GM23248 (cell line): ENCODE measurements around the gene LCN9.

Source experiments
- EZH2 ChIP-seq: fragments of 200-600 bp; sonication (generic); IDR thresholded peaks from 2 replicates; pipeline ENCODE4 v1.6.1; 2018; ENCODE audit warnings: antibody characterized with exemption, mild to moderate bottlenecking; ENCODE audit not compliant: insufficient read depth, poor library complexity, severe bottlenecking
- EZH2phosphoT487 ChIP-seq: fragments of 200-600 bp; sonication (generic); IDR thresholded peaks from 2 replicates; pipeline ENCODE4 v1.6.1; 2018; ENCODE audit warnings: antibody characterized with exemption, moderate library complexity, mild to moderate bottlenecking, low read depth; ENCODE audit not compliant: insufficient read depth

DNA sequence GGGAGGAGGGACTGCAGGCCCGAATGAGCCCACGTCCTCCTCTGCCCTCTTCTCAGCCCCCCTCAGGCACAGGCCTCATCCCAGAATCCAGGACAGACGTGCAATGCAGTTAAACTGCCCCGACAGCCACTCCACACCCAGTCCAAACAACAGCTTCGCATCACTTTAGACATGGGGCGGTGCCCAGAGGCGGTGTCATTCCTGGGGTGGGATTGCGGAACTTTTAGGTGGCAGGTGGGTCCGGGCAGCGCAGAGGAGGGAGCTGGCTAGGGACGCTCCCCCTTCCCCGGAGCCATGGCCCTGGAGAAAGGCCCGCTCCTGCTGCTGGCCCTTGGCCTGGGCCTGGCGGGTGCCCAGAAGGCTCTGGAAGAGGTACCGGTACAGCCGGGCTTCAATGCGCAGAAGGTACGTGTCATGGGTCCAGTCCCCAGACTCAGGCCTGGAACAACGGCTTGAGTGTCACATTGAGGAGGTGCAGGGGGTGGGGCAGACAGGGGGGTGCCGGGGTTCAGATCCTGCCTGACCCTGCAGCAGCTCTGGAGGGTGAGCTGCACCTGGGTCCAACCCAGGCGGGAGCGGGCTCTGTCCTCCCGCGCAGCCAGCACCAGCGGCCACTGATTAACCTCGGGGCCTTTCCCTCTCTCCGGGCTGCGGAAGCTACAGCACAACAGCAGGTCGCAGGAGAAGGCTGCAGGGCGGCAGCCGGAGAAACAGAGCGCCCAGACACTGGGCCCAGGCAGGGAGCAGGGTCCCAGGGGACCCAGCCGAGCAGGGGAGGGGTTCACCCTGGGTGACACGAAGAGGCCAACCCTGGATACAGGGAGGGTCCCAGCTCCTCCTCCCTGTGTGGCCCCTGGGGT is 48.9 kb upstream of the LCN9 start:
- TF ChIP-seq EZH2 (no peak), EZH2phosphoT487 (no peak)
